ENCODE results near the gene CEP41. TPM values are rescaled to one million over a fixed set of nuclear protein-coding genes. Genes with fewer than 3 reads are reported as not detected.

CEP41 gene
- total and polyA plus RNA-seq, 2 donors (not counting 3 experiments of a cell fraction or from before 2014, with no cell fraction given), result 19.5 to 26.8 TPM

- FAIRE-seq, result no peak
- H3K4me3 ChIP-seq (replicated peaks in 1 of 3; ENCODE audit: insufficient read depth in 1 of 3, low read depth in 1 of 3, low read length in 3 of 3), result no peak overlapping the region
- no peaks in the 10 kb centered on the region for H3K4me1 ChIP-seq (ENCODE audit: control insufficient read depth, extremely low read depth, insufficient read depth, low read length)
- no peak overlapping the region for H3K27ac ChIP-seq (ENCODE audit: insufficient read depth, low read depth, low read length)
- ChIA-PET POLR2A (no interaction called here), CTCF (no interaction called here)
- H3K27me3 ChIP-seq (ENCODE audit: control insufficient read depth in 2 of 2, insufficient read depth in 2 of 2, low read length in 2 of 2), result no peaks in the 10 kb centered on the region
- DNase-seq (ENCODE audit: low read depth, low spot score), result no peak
- no peak overlapping the region for H3K4me2 ChIP-seq (ENCODE audit: insufficient read depth, low read length)
- intact Hi-C loops (cut with micrococcal nuclease) (no loop called here), dilution Hi-C loops (cut with MboI; ENCODE audit: extremely low pct_ligation_motif_present, low sequenced_read_pairs) (no loop called here)
- H3K9ac ChIP-seq (replicated peaks; ENCODE audit: extremely low read depth, insufficient read depth, low read length), result no peak overlapping the region
- no peaks in the 10 kb centered on the region for H4K20me1 ChIP-seq (replicated peaks; ENCODE audit: control insufficient read depth, extremely low read depth, insufficient read depth, low read length)
- no peaks in the 10 kb centered on the region for H3K36me3 ChIP-seq (ENCODE audit: control insufficient read depth in 2 of 2, extremely low read depth in 1 of 2, insufficient read depth in 2 of 2, low read length in 2 of 2)
- BruUV-seq (replicated peaks), result no TSS peak
- no peak overlapping the region for H2AFZ ChIP-seq (ENCODE audit: low read depth, low read length)
- no peaks in the 10 kb centered on the region for H3K79me2 ChIP-seq (ENCODE audit: control insufficient read depth, insufficient read depth, low read length)
- TF ChIP-seq JUN (IDR thresholded peaks at IDR 0.05; ENCODE audit: borderline replicate concordance, insufficient read depth, insufficient read length, low read depth) (no peak), EZH2 (IDR thresholded peaks at IDR 0.05; ENCODE audit: borderline replicate concordance, low read depth, low read length, severe bottlenecking) (no peak), MAX (IDR thresholded peaks at IDR 0.05; ENCODE audit: insufficient read depth, insufficient read length) (no peak), POLR2A (IDR thresholded peaks at IDR 0.05; ENCODE audit: low read depth, low read length) (no peak), CTCF (IDR thresholded peaks at IDR 0.05; ENCODE audit: extremely low read depth in 1 of 2, insufficient read depth in 1 of 2, low read depth in 1 of 2, low read length in 2 of 2) (no peak), GATA2 (IDR thresholded peaks at IDR 0.05; ENCODE audit: insufficient read depth, insufficient read length, low read depth, low read length) (no peak), MYC (IDR thresholded peaks at IDR 0.05; ENCODE audit: low read depth, low read length) (no peak), POLR2AphosphoS5 (IDR thresholded peaks at IDR 0.05; ENCODE audit: insufficient read depth, low read depth, low read length) (no peak), FOS (IDR thresholded peaks at IDR 0.05; ENCODE audit: borderline replicate concordance, insufficient read depth, low read length) (no peak)
- H3K9me3 ChIP-seq (replicated peaks; ENCODE audit: control insufficient read depth, insufficient read depth, low read length), result no peaks in the 10 kb centered on the region
- H3K9me1 ChIP-seq (replicated peaks; ENCODE audit: control insufficient read depth, extremely low read depth, insufficient read depth, low read length), result no peaks in the 10 kb centered on the region
Measured at GRCh38 chr7:130390486-130390885, 50.3 kb downstream of the CEP41 start.

Data from endothelial cell of umbilical vein (primary cell).